MCF 10A (cell line): ENCODE results near the gene ATP8B4. TPM values are rescaled to one million over a fixed set of nuclear protein-coding genes. Genes with fewer than 3 reads are reported as not detected.

Source experiments
- BruUV-seq: library from RNA; stranded (reverse); fragments of 400-500 nt; replicated peaks from 2 replicates; lab custom pipeline; 2021; lab: Mats Ljungman, UMichigan
- CTCF ChIA-PET: fragments of 300-600 bp; sonication (Branson Sonifier 250); formaldehyde crosslinking; extraction: SDS; loops from one replicate; lab custom pipeline; 2021; ENCODE audit warnings: antibody characterized with exemption, inconsistent platforms; lab: Yijun Ruan, JAX
- POLR2A ChIA-PET: fragments of 300-600, 350-650 bp; sonication (Branson Sonifier 250); formaldehyde crosslinking; extraction: SDS; loops from one replicate; lab custom pipeline; 2020; ENCODE audit warnings: antibody characterized with exemption, inconsistent platforms; lab: Yijun Ruan, JAX
- DNase-seq: peaks from one replicate; pipeline ENCODE4 v3.0.0-alpha.2; 2018; ENCODE audit not compliant: unreplicated experiment
- H3K27ac Mint-ChIP-seq: one replicate; pipeline ENCODE4 v1.8.0; 2022; ENCODE audit warnings: mild to moderate bottlenecking, low read depth, mixed read lengths; ENCODE audit not compliant: unreplicated experiment
- H3K27me3 Mint-ChIP-seq: one replicate; pipeline ENCODE4 v1.8.0; 2022; ENCODE audit warnings: mixed read lengths; ENCODE audit not compliant: insufficient read depth, unreplicated experiment
- H3K36me3 Mint-ChIP-seq: one replicate; pipeline ENCODE4 v1.8.0; 2022; ENCODE audit warnings: mild to moderate bottlenecking, moderate library complexity, mixed read lengths; ENCODE audit not compliant: insufficient read depth, unreplicated experiment
- H3K4me1 Mint-ChIP-seq: one replicate; pipeline ENCODE4 v1.8.0; 2022; ENCODE audit warnings: mixed read lengths; ENCODE audit not compliant: insufficient read depth, unreplicated experiment
- H3K4me3 Mint-ChIP-seq: one replicate; pipeline ENCODE4 v1.8.0; 2022; ENCODE audit warnings: mild to moderate bottlenecking, moderate library complexity, mixed read lengths; ENCODE audit not compliant: unreplicated experiment
- H3K9me3 Mint-ChIP-seq: one replicate; pipeline ENCODE4 v1.8.0; 2022; ENCODE audit warnings: mixed read lengths; ENCODE audit not compliant: unreplicated experiment
- CTCF ChIP-seq: fragments of 200-600 bp; IDR thresholded peaks from one replicate; pipeline ENCODE4 v1.8.0; 2022; ENCODE audit warnings: antibody characterized with exemption, mild to moderate bottlenecking; ENCODE audit not compliant: unreplicated experiment
- intact Hi-C: fragments of 100-400 bp; cut with micrococcal nuclease; formaldehyde crosslinking; loops from 2 replicates; pipeline ENCODE4 v1.14.1; 2022
- total RNA-seq: library from RNA; stranded (reverse); gene quantifications from 2 replicates; pipeline ENCODE4 v1.2.3, GENCODE V29; 2022

ATP8B4 gene
- total RNA-seq, 1 experiment from 2014 or later, result not detected

DNA sequence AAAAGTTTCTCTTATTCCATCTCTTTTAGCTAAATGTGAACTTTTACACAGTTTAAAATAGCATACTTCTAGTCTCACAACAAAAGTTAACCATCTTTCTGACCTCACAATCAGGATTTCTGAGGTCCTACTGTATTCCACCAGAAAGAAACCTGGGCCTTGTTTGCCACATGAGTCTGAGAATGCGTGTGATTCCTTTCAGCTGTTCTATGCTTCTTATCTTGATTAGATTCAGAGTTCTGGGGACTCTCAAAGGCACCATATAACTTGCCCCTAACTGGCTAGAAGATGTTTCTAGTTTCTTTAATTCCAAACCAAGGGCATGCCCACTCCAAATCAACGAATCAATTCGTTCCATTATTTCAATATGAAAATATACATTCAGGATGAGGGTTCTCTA lies 131.1 kb downstream of the ATP8B4 start:
- Mint-ChIP-seq H3K9me3 (no peaks in the 10 kb centered on the region), H3K4me1 (no peaks in the 10 kb centered on the region), H3K4me3 (no peak overlapping the region), H3K36me3 (no peaks in the 10 kb centered on the region), H3K27me3 (no peaks in the 10 kb centered on the region), H3K27ac (no peak overlapping the region)
- CTCF ChIA-PET, result interaction anchor here (0.6 kb wide), 1 partner anchor 708 kb away, joined by 3 read pairs; no protein-coding TSS in a partner anchor
- intact Hi-C loops, result no loop called here
- TF ChIP-seq CTCF, result no peak
- BruUV-seq, result no TSS peak
- no peak for DNase-seq
- POLR2A ChIA-PET, result no interaction called here

- Mint-ChIP-seq H3K4me3 (no peak overlapping the region), H3K36me3 (no peaks in the 10 kb centered on the region), H3K27ac (no peak overlapping the region), H3K4me1 (no peaks in the 10 kb centered on the region), H3K9me3 (no peaks in the 10 kb centered on the region), H3K27me3 (no peaks in the 10 kb centered on the region)
- intact Hi-C loops, result no loop called here
- ChIA-PET POLR2A (no interaction called here), CTCF (interaction anchor here (1.2 to 1.3 kb wide), 2 partner anchors 9 to 84 kb away, joined by 3 to 4 read pairs; no protein-coding TSS in a partner anchor)
- DNase-seq, result no peak
- no TSS peak for BruUV-seq
- no peak for TF ChIP-seq CTCF
These were observed 131.7 kb downstream of the ATP8B4 start for GRCh38 chr15:49987198-49987785.

- no TSS peak for BruUV-seq
- ChIA-PET POLR2A (no interaction called here), CTCF (interaction anchor here (1.0 to 1.3 kb wide), 3 partner anchors 8 to 83 kb away, joined by 3 to 4 read pairs (median 3); no protein-coding TSS in a partner anchor)
- no peak for TF ChIP-seq CTCF
- intact Hi-C loops, result no loop called here
- Mint-ChIP-seq H3K4me3 (no peak overlapping the region), H3K4me1 (no peaks in the 10 kb centered on the region), H3K36me3 (no peaks in the 10 kb centered on the region), H3K27me3 (no peaks in the 10 kb centered on the region), H3K9me3 (no peaks in the 10 kb centered on the region), H3K27ac (no peak overlapping the region)
- no peak for DNase-seq
These were observed 132.7 kb downstream of the ATP8B4 start for GRCh38 chr15:49986326-49986725.

DNA sequence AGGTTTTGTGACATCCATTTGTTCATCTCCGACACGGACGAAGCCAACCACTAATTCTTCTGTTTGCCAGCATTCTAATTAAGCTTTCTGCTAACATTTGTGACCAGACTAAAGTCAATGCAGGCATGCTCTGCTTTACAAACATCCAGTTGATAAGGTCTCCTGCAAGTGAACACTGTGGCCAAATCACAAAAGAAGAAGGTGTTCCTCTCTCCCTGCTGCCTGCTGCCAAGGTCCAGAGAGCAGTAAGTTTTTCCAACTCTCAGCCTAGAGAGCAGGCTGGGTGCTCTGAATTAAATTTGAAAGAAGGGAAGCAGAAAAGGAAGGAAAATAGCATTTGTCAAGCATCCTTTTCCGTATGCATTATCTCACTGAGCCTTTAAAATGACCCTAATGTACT lies 133.6 kb downstream of the ATP8B4 start:
- intact Hi-C loops, result no loop called here
- DNase-seq, result no peak
- ChIA-PET POLR2A (no interaction called here), CTCF (no interaction called here)
- no peak for TF ChIP-seq CTCF
- Mint-ChIP-seq H3K27me3 (no peaks in the 10 kb centered on the region), H3K9me3 (no peaks in the 10 kb centered on the region), H3K27ac (no peak overlapping the region), H3K36me3 (no peaks in the 10 kb centered on the region), H3K4me1 (no peaks in the 10 kb centered on the region), H3K4me3 (no peak overlapping the region)
- BruUV-seq, result no TSS peak
